ENCODE data around the gene RNF227. TPM values are rescaled to one million over a fixed set of nuclear protein-coding genes. Genes with fewer than 3 reads are reported as not detected.

RNF227 gene
- total RNA-seq, 1 donor from 2014 or later = 3.6 TPM

GRCh38 chr17:7930841-7931631 lies 14.9 kb upstream of the RNF227 start:
- intact Hi-C loops (cut with micrococcal nuclease) = loop anchor here (5.0 kb wide), 1 partner anchor 61 kb away; no protein-coding TSS in a partner anchor

DNA sequence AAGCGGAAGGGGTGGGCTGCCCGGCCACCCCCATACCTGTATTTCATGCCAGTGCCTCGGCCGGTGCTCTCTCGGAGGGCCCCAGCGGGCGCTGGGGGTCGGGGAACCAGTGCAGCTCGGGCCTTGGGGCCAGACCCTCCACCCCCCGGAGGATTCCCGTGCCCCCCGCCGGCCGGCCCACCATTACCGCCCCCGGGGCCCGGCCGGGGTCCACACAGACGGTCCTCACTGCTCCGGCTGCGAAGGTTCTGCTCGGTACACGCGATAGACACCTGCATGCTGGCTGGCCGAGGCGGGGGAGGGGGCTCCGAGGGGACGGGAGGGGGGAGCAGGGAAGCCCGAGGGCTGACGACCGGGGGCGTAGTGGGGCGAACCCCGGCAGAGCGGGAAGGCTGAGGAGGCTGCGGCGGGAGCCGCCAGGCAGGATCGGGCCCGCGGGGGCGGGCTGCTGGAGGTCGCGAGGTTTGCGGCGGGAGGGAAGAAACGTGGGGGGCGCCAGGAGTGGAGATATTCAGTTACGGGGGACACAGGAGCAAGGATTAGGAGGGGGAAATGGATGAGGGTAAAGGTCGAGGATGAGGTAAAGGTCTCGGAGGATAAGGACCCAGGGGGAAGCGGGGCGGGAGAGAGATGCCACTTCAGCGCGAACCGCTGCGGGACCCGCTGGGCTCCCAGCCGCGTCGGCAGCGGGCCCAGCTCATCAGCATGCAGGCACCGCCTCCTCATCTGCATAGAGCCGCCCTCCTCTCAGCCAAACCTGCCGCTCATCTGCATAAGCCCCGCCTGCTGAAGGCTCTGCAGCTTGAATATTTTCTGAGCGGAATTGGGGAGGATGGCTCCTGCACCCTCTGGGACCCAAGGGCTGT lies 13.3 kb upstream of the RNF227 start, which contains the start of gene KCNAB3:
TSS of gene KCNAB3 (minus strand) at position 699 of the 866 bp plus-strand sequence. CDS start at position 278, 421 bp downstream.
- intact Hi-C loops (cut with micrococcal nuclease) = loop anchor here (5.0 kb wide), 1 partner anchor 63 kb away; no protein-coding TSS in a partner anchor

GRCh38 chr17:7927596-7927995 lies 11.5 kb upstream of the RNF227 start:
- intact Hi-C loops (cut with micrococcal nuclease) = no loop called here

DNA sequence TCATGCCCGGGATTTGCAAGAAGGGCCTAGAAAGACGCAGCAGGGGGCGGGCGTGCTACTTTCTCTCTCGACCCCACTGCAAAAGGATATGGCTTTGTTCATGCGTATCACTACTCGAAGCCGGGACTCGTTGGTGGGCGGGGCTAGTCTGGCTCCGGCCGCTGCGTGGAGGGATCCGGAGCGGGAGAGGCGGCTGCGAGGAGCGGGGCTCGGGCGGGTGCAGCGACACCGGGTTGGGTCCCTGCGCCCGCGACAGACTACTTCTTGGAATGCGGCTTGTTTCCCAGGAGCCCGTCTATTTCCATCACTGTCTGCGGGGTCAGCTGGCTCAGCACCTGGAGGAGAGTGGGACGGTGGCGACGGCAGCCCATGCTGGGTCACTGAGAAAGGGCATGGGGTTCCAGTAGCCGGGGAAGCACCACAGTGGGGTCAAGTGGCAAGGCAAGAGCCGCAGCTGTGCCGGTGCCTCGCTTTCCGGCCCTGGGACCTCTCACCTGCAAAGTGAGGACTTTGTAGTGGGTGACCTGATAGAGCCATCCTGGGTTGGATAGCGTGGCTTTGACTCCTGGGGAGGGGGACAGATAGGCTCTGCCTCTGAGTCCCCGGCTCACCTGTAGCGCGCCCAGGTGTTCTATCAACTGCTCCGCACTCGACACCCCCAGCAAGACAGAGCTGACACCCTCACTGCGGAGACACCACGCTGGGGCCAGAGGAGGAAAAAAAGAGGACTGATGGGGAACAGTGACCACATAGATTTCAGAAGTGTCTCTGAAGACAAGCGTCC lies 6.9 kb upstream of the RNF227 start:
- intact Hi-C loops (cut with micrococcal nuclease) = no loop called here

GRCh38 chr17:7922269-7922844 lies 6.3 kb upstream of the RNF227 start:
- intact Hi-C loops (cut with micrococcal nuclease) = no loop called here

DNA sequence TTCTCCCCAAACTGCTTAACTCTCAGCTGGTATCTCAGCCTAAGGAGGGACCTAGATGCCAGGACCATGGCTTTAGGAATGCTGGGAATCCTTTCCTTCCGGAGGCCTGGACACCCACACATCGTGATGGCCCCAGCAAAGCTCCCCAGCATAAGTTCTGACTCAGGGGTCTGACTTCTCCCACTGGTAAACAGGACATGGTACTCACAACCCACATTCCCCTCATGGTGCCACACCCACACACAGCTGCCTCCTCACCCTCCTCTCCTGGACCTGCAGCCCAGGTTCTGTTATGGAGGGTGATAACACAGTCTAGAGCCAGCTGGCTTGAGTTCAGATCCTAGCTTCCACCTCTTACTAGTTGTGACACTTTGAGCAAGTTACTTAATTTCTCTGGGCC lies 719 bp upstream of the RNF227 start:
- intact Hi-C loops (cut with micrococcal nuclease) = no loop called here

- intact Hi-C loops (cut with micrococcal nuclease) = no loop called here
These were observed 245 bp upstream of the RNF227 start for GRCh38 chr17:7916385-7916682.

GRCh38 chr17:7915179-7915610 lies 894 bp downstream of the RNF227 start:
- intact Hi-C loops (cut with micrococcal nuclease) = loop anchor here (1.0 to 2.0 kb wide), 3 partner anchors 17 to 58 kb away; partner anchors contain the start of genes CNTROB and NAA38

DNA sequence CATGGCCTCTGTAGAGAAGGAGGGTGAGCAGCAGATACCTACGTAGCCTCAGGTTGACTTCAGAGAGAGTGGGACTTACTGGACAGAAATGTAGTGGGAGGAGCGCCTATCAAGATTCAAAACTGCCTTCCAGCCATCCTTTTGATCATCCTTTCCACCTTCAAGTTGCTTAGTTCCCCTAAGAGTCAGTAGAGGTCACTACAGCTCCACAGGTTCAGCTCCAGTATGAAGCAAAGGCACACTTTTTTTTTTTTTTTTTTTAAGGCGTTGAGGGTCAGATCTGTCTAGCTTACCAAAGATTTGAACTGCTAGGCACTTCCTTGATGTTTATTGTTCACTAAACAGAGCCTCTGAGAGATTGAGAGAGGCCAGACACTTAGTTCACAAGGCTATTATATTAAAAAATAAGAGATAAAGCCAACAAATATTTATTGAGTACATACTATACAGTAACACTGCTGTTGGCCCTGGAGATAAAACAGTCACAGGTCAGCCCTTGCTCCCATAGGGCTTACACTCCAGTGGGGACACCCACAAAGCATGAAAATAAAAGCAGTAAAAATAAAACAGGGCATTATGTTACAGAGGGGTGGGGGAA lies 3.1 kb downstream of the RNF227 start:
- intact Hi-C loops (cut with micrococcal nuclease) = loop anchor here (1.0 to 5.0 kb wide), 3 partner anchors 75 to 144 kb away; no protein-coding TSS in a partner anchor

- intact Hi-C loops (cut with micrococcal nuclease) = loop anchor here (5.0 kb wide), 1 partner anchor 146 kb away; no protein-coding TSS in a partner anchor
These were observed 5.0 kb downstream of the RNF227 start for GRCh38 chr17:7911116-7911515.

DNA sequence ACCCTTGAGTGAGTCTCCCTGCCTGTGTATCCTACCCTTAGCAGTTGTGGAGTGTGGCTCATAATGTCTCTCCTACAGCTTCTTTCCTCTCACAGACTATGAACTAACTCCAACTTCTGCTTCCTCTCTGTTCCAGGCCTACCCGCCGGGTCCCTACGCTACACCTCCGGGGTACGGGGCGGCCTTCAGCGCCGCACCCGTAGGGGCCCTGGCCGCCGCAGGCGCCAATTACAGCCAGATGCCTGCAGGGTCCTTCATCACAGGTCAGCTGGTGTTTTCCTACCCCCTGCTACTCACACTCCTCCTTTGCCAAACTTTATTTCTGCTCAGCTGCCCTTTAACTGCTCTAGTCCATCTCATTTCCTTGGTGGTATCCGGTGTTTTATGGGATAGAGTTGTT lies 5.4 kb downstream of the RNF227 start:
- intact Hi-C loops (cut with micrococcal nuclease) = loop anchor here (5.0 kb wide), 1 partner anchor 147 kb away; no protein-coding TSS in a partner anchor

DNA sequence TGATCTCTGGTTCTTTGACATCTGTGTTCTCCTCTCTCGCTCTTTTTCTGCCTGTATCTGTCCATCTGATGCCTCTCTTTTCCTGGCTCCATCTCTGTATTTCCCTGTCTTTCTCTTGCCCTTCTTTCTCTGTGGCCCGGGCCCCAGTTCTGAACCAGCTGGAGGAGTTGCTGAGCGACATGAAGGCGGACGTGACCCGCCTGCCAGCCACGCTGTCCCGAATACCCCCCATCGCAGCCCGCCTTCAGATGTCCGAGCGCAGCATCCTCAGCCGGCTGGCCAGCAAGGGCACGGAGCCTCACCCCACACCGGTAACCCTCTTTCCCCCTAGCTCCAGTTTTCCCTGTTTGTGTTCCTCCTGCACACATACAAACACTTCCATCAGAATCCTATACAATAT lies 5.8 kb downstream of the RNF227 start:
- intact Hi-C loops (cut with micrococcal nuclease) = loop anchor here (5.0 kb wide), 1 partner anchor 147 kb away; no protein-coding TSS in a partner anchor

DNA sequence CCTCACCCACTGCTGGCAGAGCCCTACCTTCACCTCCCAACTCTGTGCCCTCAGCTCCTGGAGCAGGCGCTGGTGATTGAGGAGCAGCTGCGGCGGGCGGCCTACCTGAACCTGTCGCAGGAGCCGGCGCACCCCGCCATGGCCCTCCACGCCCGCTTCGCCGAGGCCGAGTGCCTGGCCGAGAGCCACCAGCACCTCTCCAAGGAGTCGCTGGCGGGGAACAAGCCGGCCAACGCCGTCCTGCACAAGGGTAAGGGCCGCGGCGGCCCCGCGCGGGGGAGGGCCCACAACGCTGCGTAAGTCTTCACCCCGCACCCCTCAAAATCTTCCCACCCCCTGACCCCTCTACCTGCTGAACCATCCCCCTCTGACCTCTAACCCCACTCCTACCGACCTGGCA lies 7.0 kb downstream of the RNF227 start:
- intact Hi-C loops (cut with micrococcal nuclease) = no loop called here

GRCh38 chr17:7903154-7904103 lies 12.7 kb downstream of the RNF227 start:
- intact Hi-C loops (cut with micrococcal nuclease) = no loop called here

- intact Hi-C loops (cut with micrococcal nuclease) = no loop called here
These were observed 18.3 kb downstream of the RNF227 start for GRCh38 chr17:7897773-7898172.

- intact Hi-C loops (cut with micrococcal nuclease) = no loop called here
These were observed 19.0 kb downstream of the RNF227 start for GRCh38 chr17:7897090-7897489.

DNA sequence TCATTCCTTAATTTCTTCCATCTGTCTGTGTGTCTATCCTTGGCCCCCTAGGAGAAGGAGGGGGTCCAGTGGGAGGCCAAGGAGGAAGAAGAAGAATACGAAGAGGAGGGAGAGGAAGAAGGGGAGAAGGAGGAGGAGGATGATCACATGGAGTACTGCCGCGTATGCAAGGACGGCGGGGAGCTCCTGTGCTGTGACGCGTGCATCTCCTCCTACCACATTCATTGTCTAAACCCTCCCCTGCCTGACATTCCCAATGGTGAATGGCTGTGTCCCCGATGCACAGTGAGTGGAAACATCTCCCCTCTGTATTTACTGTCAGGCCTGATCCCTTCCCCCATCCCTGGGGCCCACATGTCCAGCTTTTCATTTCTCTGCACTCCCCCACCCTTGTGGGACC lies 21.2 kb downstream of the RNF227 start:
- intact Hi-C loops (cut with micrococcal nuclease) = no loop called here

GRCh38 chr17:7894226-7894625 lies 21.9 kb downstream of the RNF227 start:
- intact Hi-C loops (cut with micrococcal nuclease) = no loop called here

- intact Hi-C loops (cut with micrococcal nuclease) = no loop called here
These were observed 22.8 kb downstream of the RNF227 start for GRCh38 chr17:7893187-7893880.
